ENCODE data around the gene ISG20L2.

Gene ISG20L2

DNA sequence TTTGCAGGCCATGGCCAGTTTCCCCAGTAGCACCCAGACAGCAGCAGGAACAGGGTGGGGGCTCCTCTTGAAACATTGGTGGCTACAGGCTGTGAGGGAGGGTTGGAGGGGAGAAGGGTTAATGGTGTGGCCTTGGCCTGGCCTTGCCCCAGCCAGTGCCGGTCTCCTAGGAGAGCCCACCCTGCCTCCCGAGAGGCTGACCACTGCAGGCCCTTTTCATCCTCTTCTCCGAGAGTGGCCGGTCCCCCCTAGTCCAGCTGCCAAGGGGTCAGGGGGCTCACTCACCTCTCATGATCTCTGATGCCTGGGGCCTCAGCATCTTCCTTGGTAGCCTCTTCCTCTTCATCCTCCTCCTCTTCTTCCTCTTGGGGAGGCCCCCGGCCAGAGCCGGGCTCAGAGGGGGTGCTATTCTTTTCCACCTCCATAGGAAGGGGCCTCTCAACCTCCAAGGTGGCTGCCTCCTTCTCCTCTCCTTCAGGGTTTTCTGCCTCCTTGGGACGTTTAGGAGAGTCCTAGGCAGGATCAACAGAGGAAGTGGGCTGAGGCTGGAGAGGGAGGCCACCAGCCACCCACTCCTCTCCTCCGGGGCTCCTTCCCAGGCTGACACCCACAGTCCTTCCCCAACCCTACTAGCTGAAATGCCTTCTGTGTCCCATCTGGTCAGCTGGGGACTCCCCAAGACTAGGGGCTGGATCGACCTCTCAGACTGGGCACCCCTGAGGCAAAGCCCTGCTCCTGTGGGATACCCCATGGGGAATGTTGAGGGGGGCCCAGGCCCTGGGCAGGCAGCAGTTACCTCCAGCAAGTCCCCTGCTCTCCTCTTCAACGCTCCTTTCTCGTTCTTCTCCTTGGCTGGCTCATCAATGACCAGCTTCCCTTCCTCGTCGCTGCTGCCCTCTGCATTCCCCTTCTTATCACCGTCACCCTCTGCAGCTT, 15.1 kb upstream of the ISG20L2 start:
- H3K4me1 ChIP-seq (ENCODE audit: control insufficient read depth, insufficient read depth, low read length): peaks cover 27% of the 10 kb centered on the region
- H3K9ac ChIP-seq (ENCODE audit: low read length): no peak overlapping the region
- peaks cover 12% of the 10 kb centered on the region for H3K36me3 ChIP-seq (ENCODE audit: control insufficient read depth, insufficient read depth, low read length)
- H3K4me3 ChIP-seq (ENCODE audit: low read length): no peak overlapping the region
- H3K27me3 ChIP-seq (ENCODE audit: control insufficient read depth, insufficient read depth, low read length): no peaks in the 10 kb centered on the region
- no peak overlapping the region for H3K27ac ChIP-seq (ENCODE audit: low read depth, low read length)

DNA sequence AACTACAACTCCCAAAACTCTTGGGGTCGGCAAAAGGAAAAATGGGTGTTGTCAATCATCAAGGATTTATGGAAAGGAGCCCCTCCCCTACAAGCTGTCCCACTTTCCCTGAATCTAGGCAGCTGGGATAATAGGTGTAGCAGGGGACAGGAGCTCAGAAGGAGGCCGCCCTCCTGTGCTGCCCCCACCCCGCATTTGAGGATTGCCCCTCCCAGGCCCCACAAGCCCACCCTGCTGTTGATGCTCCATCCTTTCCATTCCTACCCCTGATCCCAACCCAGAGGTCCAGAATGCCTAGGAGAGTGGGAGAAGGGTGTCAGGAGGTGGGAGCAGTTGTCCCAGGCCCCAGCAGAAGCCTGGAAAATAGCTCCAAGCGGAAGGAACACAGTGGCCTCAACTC, 14.2 kb upstream of the ISG20L2 start:
- peaks cover 19% of the 10 kb centered on the region for H3K36me3 ChIP-seq (ENCODE audit: control insufficient read depth, insufficient read depth, low read length)
- H3K9ac ChIP-seq (ENCODE audit: low read length): no peak overlapping the region
- no peaks in the 10 kb centered on the region for H3K27me3 ChIP-seq (ENCODE audit: control insufficient read depth, insufficient read depth, low read length)
- H3K4me3 ChIP-seq (ENCODE audit: low read length): no peak overlapping the region
- no peak overlapping the region for H3K27ac ChIP-seq (ENCODE audit: low read depth, low read length)
- peaks cover 19% of the 10 kb centered on the region for H3K4me1 ChIP-seq (ENCODE audit: control insufficient read depth, insufficient read depth, low read length)

DNA sequence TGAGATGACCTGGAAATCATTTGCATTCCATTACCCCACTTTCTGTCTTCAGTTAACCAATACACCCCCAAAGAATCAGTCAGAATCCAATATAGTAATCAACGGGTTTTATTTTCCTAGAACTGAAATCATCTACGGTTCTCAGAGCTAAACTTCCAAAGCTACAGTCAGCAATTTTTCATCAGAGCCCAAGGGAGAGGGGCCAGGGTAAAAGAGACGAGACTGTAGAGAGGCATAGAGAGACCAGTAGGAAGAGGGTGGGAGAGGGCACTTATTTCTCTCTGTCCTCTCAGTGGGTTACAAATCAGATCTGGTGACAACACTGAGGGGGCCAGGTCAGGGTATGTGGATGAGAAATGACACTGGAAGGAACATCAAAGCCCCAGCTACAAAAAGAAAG, 13.5 kb upstream of the ISG20L2 start:
- Histone ChIP-seq H3K27me3 (ENCODE audit: control insufficient read depth, insufficient read depth, low read length) (no peaks in the 10 kb centered on the region), H3K4me3 (ENCODE audit: low read length) (no peak overlapping the region), H3K27ac (ENCODE audit: low read depth, low read length) (no peak overlapping the region), H3K4me1 (ENCODE audit: control insufficient read depth, insufficient read depth, low read length) (peaks cover 14% of the 10 kb centered on the region), H3K9ac (ENCODE audit: low read length) (no peak overlapping the region), H3K36me3 (ENCODE audit: control insufficient read depth, insufficient read depth, low read length) (peaks cover 24% of the 10 kb centered on the region)

DNA sequence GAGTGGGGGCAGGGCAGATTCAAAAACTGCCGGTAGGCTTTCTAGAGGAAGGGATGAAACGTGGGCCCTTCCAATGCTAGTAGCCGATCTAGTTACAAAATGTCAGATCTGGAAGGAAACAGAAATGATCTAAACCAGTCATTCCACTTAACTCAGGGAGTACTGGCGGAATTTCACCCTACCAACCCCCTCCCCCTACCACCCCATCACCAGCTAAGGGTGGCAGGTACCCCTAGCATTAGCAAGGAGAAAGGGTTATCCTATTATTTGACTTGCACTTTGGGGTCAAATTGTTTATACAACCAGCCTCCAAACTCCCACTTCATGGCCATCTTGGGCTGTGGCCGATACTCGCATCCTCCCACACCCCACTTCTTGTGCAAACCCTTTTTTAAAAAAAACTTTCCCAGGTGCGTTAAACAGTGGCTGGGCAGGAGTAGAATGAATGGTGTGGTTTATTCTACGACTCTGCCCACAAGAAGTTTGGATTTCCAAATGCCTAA, 13.0 kb upstream of the ISG20L2 start:
- no peaks in the 10 kb centered on the region for H3K27me3 ChIP-seq (ENCODE audit: control insufficient read depth, insufficient read depth, low read length)
- H3K36me3 ChIP-seq (ENCODE audit: control insufficient read depth, insufficient read depth, low read length): peaks cover 28% of the 10 kb centered on the region
- peaks cover 14% of the 10 kb centered on the region for H3K4me1 ChIP-seq (ENCODE audit: control insufficient read depth, insufficient read depth, low read length)
- peak overlapping the region; percentile 83 for H3K27ac ChIP-seq (ENCODE audit: low read depth, low read length)
- H3K9ac ChIP-seq (ENCODE audit: low read length): no peak overlapping the region
- peak overlapping the region; percentile 49 for H3K4me3 ChIP-seq (ENCODE audit: low read length)

DNA sequence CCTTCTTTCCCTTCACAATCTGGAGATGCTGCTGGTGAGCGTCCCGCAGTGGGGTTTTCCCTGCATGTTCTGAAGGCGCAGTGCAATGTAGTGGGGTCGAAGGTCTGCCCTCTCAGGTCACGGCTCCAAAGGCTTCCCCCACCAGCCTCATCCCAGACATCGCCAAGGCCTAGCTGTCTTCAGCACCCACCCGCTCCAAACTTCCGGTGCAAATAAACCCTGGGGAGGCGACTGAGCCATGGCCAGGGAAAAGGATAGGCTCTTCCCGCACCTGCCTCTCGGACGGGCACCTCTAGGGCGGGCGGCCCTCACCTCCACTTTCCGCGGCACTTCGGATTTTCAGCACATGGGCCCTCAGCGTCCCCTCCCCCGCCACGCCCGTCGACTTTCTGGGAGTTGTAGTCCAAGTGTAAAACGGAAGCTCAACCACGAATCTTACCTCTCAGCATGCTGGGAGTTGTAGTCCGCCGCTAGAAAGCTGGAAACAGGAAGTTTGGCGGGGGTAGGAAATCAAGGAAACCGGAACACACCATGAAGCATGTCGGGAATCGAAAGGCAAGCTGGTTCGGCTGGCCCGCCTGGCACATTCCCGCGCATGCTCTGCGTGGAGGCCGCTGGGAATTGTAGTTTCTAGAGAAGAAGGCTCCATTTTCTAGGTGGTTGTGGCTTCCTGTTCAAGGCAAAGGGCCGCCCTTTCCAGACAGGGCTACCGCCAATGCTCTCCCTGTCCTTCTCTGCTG, 12.3 kb upstream of the ISG20L2 start, which contains the start of gene MRPL24:
TSS of gene MRPL24 (minus strand) at position 348 of the 740 bp plus-strand sequence. CDS start 2,384 bp downstream, outside the sequence.
- H3K27ac ChIP-seq (ENCODE audit: low read depth, low read length): peak within 1 kb of the TSS; percentile 83
- no peaks in the 10 kb centered on the region for H3K27me3 ChIP-seq (ENCODE audit: control insufficient read depth, insufficient read depth, low read length)
- H3K36me3 ChIP-seq (ENCODE audit: control insufficient read depth, insufficient read depth, low read length): peaks cover 31% of the 10 kb centered on the region
- H3K4me1 ChIP-seq (ENCODE audit: control insufficient read depth, insufficient read depth, low read length): peaks cover 9% of the 10 kb centered on the region
- H3K9ac ChIP-seq (ENCODE audit: low read length): peak within 1 kb of the TSS; percentile 66
- peak within 1 kb of the TSS; percentile 92 for H3K4me3 ChIP-seq (ENCODE audit: low read length)

DNA sequence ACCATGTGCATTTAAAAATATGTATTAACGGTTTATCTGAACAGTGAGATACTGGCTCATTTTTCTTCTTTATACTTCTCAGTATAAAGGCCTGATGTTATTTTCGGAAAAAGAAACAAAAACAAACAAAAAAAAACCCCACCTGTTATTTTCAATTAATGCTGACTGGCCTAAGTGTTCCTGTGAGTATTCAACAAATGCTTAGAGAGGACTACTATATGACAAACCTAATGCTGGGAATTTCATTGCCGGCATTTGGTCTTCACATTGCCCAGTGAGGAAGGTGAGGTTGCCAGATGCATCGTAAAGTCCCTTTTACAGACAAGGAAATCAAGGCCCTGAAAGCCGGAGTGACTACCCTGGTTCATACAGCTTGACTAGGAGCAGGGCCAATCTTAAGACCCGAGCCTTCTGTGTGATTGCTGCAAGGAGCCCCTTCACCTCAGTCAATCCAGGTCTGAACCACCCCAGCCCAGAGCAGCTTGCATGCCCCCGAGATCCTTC, 11.7 kb upstream of the ISG20L2 start:
- peak overlapping the region; percentile 55 for H3K27ac ChIP-seq (ENCODE audit: low read depth, low read length)
- peak overlapping the region; percentile 66 for H3K9ac ChIP-seq (ENCODE audit: low read length)
- H3K4me1 ChIP-seq (ENCODE audit: control insufficient read depth, insufficient read depth, low read length): peaks cover 3% of the 10 kb centered on the region
- H3K4me3 ChIP-seq (ENCODE audit: low read length): peak overlapping the region; percentile 92
- no peaks in the 10 kb centered on the region for H3K27me3 ChIP-seq (ENCODE audit: control insufficient read depth, insufficient read depth, low read length)
- H3K36me3 ChIP-seq (ENCODE audit: control insufficient read depth, insufficient read depth, low read length): peaks cover 33% of the 10 kb centered on the region

DNA sequence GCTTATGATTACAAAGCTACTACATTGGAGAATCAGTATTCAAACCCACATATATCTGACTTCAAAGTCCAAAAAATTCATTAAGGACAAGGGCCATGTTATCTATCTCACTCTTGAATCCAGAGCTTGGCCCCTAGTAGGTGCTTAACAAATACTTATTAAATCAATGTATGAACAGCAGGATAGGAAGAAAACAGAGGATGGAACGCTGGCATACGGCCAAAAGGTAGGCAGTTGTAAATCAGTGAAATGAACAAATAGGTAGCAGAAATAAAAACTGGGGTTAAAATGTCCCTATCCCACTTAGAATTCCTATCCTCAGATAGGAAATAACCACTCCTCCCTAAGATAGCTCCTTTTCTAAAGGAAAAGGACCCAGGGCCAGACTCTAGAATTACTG, 10.3 kb upstream of the ISG20L2 start:
- Histone ChIP-seq H3K36me3 (ENCODE audit: control insufficient read depth, insufficient read depth, low read length) (peaks cover 27% of the 10 kb centered on the region), H3K27me3 (ENCODE audit: control insufficient read depth, insufficient read depth, low read length) (no peaks in the 10 kb centered on the region), H3K4me3 (ENCODE audit: low read length) (no peak overlapping the region), H3K9ac (ENCODE audit: low read length) (no peak overlapping the region), H3K27ac (ENCODE audit: low read depth, low read length) (no peak overlapping the region), H3K4me1 (ENCODE audit: control insufficient read depth, insufficient read depth, low read length) (peaks cover 2% of the 10 kb centered on the region)

DNA sequence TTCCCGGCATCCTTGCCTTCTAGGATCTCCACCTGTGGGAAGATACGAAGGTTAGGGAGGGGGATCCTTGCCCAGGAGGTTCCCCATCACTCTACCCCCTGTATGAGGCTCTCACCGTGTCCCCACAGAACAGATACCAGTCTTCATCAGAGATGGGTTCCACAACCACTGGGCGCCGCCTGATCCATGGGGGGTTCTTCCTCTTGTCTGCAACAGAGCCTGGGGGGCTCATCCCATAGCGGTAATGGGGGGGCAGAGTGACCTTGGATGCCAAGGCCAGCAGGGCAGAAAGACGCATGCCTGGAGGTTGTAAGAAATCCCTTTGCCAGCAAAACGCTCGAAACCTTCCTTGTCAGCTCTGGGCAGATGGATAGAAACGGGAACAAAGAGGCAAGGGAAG, 9.8 kb upstream of the ISG20L2 start:
- Histone ChIP-seq H3K4me3 (ENCODE audit: low read length) (no peak overlapping the region), H3K9ac (ENCODE audit: low read length) (no peak overlapping the region), H3K27ac (ENCODE audit: low read depth, low read length) (no peak overlapping the region), H3K36me3 (ENCODE audit: control insufficient read depth, insufficient read depth, low read length) (peaks cover 24% of the 10 kb centered on the region), H3K27me3 (ENCODE audit: control insufficient read depth, insufficient read depth, low read length) (no peaks in the 10 kb centered on the region), H3K4me1 (ENCODE audit: control insufficient read depth, insufficient read depth, low read length) (peaks cover 2% of the 10 kb centered on the region)

DNA sequence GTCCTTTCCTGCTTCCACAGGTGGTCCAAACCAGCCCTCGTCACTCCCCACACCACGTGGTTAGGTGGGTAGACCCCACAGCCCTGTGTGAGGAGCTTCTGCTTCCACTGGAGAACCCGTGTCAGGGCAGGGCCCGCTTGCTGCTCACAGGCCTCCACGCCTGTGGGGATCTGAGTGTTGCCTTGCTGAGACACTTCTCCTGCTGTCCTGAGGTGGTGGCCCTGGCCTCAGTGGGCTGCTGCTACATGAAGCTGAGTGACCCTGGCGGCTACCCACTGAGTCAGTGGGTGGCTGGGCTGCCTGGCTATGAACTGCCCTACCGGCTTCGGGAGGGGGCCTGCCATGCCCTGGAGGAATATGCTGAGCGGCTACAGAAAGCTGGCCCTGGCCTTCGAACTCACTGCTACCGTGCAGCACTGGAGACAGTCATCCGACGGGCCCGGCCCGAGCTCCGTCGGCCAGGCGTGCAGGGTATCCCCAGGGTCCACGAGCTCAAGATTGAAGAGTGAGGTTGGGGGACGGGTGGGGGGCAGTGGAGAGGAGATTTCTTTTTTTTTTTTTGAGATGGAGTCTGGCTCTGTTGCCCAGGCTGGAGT, 5.5 kb upstream of the ISG20L2 start:
- Histone ChIP-seq H3K9ac (ENCODE audit: low read length) (no peak overlapping the region), H3K36me3 (ENCODE audit: control insufficient read depth, insufficient read depth, low read length) (peaks cover 34% of the 10 kb centered on the region), H3K27ac (ENCODE audit: low read depth, low read length) (no peak overlapping the region), H3K27me3 (ENCODE audit: control insufficient read depth, insufficient read depth, low read length) (no peaks in the 10 kb centered on the region), H3K4me1 (ENCODE audit: control insufficient read depth, insufficient read depth, low read length) (no peaks in the 10 kb centered on the region), H3K4me3 (ENCODE audit: low read length) (no peak overlapping the region)

DNA sequence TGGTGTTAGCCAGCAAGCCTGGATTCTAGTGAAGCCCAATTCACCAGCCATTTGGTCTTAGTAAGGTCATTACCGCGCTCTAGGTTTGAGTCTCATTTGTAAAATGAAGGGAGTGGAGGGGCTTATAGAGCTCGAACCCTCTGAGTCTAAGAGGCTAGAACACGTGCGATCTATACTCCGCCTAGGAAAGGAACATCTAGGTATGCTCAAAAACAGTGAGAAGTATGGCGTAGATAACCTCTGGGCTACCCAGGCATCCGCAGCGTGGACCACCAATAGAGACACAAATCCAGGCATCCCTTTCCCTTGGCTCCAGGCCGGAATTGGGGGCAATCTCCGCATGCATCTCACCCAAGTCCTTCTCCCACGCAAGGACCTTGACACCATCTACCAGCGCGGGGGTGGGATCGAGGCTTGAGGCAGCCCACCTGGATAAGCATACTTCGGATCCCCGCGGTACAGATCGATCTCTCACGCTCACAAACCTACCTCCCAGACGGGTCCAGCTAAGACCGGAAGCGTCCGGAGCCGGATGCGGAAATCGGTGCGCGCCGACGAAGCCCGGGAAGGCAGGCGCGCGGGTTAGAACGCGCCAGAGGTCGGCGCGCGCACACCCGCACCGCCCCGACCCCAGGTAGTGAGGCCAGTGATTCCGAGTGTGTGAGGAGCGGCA, 504 bp downstream of the ISG20L2 start, which contains the start of gene METTL25B:
TSS of gene METTL25B (plus strand) at position 544 of the 673 bp plus-strand sequence. CDS start 636 bp downstream, outside the sequence.
- peaks cover 28% of the 10 kb centered on the region for H3K4me1 ChIP-seq (ENCODE audit: control insufficient read depth, insufficient read depth, low read length)
- peak within 1 kb of the TSS; percentile 89 for H3K4me3 ChIP-seq (ENCODE audit: low read length)
- H3K27ac ChIP-seq (ENCODE audit: low read depth, low read length): peak within 1 kb of the TSS; percentile 98
- peak within 1 kb of the TSS; percentile 94 for H3K9ac ChIP-seq (ENCODE audit: low read length)
- no peaks in the 10 kb centered on the region for H3K27me3 ChIP-seq (ENCODE audit: control insufficient read depth, insufficient read depth, low read length)
- peaks cover 25% of the 10 kb centered on the region for H3K36me3 ChIP-seq (ENCODE audit: control insufficient read depth, insufficient read depth, low read length)

DNA sequence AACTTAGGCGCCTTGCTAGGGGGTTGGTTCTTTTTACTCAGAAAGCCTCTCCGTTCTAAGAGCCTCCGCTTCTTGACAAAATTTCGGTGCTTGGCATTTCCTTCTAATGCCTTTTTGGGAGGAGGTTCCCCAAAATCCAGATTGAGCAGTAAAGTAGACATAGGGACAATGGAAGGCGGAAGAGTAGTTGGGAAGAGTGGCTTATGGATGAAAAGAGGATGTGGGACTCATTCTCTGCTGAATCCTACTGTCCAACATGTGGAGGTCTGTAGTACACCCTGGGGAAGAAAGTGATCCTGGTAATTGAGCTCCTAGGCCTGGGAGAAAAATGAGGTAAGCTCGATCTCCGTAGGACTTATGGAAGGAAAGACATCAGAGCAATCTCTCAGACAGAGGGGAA, 1.1 kb downstream of the ISG20L2 start:
- Histone ChIP-seq H3K27me3 (ENCODE audit: control insufficient read depth, insufficient read depth, low read length) (no peaks in the 10 kb centered on the region), H3K4me3 (ENCODE audit: low read length) (peak overlapping the region; percentile 89), H3K27ac (ENCODE audit: low read depth, low read length) (peak overlapping the region; percentile 98), H3K9ac (ENCODE audit: low read length) (peak overlapping the region; percentile 94), H3K36me3 (ENCODE audit: control insufficient read depth, insufficient read depth, low read length) (peaks cover 25% of the 10 kb centered on the region), H3K4me1 (ENCODE audit: control insufficient read depth, insufficient read depth, low read length) (peaks cover 28% of the 10 kb centered on the region)

Measured in rectal smooth muscle tissue (tissue), 1 donor.